ENCODE measurements around the gene MUC6. TPM values are rescaled to one million over a fixed set of nuclear protein-coding genes. Genes with fewer than 3 reads are reported as not detected.

The MUC6 gene
- total RNA-seq, 120 experiments from 2014 or later = not detected

Other genes with a start within 250 kb of the MUC6 start
- gene CEND1, start 246.6 kb downstream of the MUC6 start, total RNA-seq = 100 to 1,000 TPM in 118 of 120 experiments, 10 to 100 TPM in 2; 70.6 to 312 (median 201) TPM
- 100 to 1,000 TPM in 101 of 120 experiments, 10 to 100 TPM in 19; 48.1 to 186 (median 122) TPM for gene SLC25A22, start 238.4 kb downstream of the MUC6 start, total RNA-seq
- gene PIDD1, start 231.5 kb downstream of the MUC6 start, total RNA-seq = 10 to 100 TPM; 15.0 to 65.5 (median 27.2) TPM
- 100 to 1,000 TPM; 332 to 619 (median 470) TPM for gene RPLP2, start 226.8 kb downstream of the MUC6 start, total RNA-seq
- gene PNPLA2, start 217.8 kb downstream of the MUC6 start, total RNA-seq = 100 to 1,000 TPM in 4 of 120 experiments, 10 to 100 TPM in 116; 45.8 to 113 (median 69.3) TPM
- gene CRACR2B, start 208.8 kb downstream of the MUC6 start, total RNA-seq = 1 to 10 TPM in 114 of 120 experiments, under 1 TPM in 6; 0.59 to 7.9 (median 2.4) TPM
- 100 to 1,000 TPM in 1 of 120 experiments, 10 to 100 TPM in 119; 20.0 to 110 (median 44.8) TPM for gene CD151, start 203.8 kb downstream of the MUC6 start, total RNA-seq
- gene POLR2L, start 194.2 kb downstream of the MUC6 start, total RNA-seq = 10 to 100 TPM; 37.4 to 86.4 (median 53.8) TPM
- 10 to 100 TPM in 76 of 120 experiments, 1 to 10 TPM in 44; 5.9 to 25.0 (median 10.9) TPM for gene TSPAN4, start 193.9 kb downstream of the MUC6 start, total RNA-seq
- 10 to 100 TPM; 49.1 to 90.5 (median 68.9) TPM for gene CHID1, start 125.9 kb downstream of the MUC6 start, total RNA-seq
- 100 to 1,000 TPM in 119 of 120 experiments, 10 to 100 TPM in 1; 90.2 to 214 (median 158) TPM for gene AP2A2, start 110.8 kb downstream of the MUC6 start, total RNA-seq
- gene MUC2, start 38.2 kb upstream of the MUC6 start, total RNA-seq = under 1 TPM in 1 of 120 experiments, not detected in 119; 0.07 TPM
- under 1 TPM in 4 of 120 experiments, not detected in 116; 0.03 to 0.04 (median 0.04) TPM for gene MUC5AC, start 121.2 kb upstream of the MUC6 start, total RNA-seq
- 1 to 10 TPM in 8 of 120 experiments, under 1 TPM in 54, not detected in 58; 0.03 to 2.2 (median 0.22) TPM for gene MUC5B, start 186.3 kb upstream of the MUC6 start, total RNA-seq

All from dorsolateral prefrontal cortex (tissue), 118 donors.